HG03575 (cell line): Measurements from ENCODE around the gene WTAP.
"Not testable (repeated sequence)": the region's sequence is repeated elsewhere in the genome, so short reads cannot be mapped to it uniquely, and the experiment has no call there.

Experiments
- ATAC-seq: cut with Tn5 transposase; IDR thresholded peaks from one replicate; pipeline ENCODE4 v1.9.1; 2021; ENCODE audit not compliant: unreplicated experiment, insufficient number of reproducible peaks, low FRiP score; ENCODE audit errors: extremely low read depth

Gene WTAP

DNA sequence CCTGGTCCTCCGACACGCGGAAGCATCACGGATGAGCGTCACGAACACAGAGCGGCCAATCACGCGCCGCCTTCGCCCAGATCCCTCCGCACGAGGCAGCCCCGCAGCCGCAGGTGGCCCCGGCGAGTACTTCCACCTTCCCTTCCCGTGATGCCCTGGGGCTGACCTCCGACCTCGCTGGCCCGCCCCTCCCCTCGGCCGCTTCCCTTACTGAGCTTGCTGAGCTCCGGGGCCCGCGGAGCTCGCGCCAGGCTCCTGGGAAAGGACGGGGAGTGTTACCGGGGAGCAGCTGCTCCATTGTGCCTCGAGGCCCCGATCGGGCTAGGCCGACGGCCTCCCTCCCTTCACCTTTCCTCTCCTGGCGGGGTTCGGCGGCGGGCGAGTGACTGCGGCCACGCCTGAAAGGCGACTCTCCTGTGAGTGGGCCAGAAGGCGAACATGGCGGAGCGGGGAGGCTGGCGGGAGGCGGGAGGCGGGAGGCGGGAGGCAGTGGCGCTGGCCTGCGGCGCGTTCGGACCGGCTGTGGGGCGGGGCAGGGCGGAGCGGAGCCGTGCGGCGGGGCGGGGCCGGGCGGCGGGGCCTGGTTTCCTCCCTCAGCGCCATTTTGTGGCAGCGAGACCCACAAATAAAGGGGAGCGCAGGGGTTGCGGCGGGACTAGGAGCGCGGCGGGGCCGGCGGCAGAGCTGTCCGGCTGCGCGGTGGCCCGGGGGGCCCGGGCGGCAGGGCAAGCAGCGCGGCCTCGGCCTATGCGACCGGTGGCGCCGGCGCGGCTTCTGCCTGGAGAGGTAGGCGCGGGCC is at the start of gene WTAP:
TSS of gene WTAP (plus strand) at position 589 of the 799 bp plus-strand sequence. CDS start 8,760 bp downstream, outside the sequence.
- ATAC-seq: peak; percentile 54

DNA sequence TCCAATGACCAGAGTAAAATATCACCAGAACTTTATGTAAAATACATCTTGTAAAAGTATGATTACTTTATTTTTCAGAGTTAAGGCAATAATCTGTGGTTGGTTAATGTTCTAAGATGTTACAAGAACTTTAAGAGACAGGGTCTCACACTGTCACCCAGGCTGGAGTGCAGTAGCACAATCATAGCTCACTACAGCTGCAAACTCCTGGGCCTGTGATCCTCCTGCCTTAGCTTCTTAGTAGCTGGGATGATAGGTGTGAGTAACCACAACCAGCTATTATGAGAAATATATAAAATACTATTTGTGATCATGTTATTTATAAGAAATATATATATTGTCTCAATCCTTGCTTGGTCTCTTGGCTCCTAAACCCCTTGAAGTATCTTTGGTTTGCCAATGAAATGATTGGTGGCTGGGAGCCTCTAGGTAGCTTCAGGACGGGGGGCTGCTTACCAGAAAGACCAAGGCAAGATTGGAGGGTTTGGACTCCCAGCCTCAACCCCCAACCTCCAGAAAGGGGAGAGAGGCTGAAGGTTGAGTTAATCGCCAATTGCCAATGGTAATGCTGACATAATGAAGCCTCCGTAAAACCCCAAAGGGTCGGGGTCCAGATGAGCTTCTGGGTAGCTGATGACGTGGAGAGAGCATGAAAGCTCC is 49.7 kb upstream of the WTAP start:
- ATAC-seq: no peak

DNA sequence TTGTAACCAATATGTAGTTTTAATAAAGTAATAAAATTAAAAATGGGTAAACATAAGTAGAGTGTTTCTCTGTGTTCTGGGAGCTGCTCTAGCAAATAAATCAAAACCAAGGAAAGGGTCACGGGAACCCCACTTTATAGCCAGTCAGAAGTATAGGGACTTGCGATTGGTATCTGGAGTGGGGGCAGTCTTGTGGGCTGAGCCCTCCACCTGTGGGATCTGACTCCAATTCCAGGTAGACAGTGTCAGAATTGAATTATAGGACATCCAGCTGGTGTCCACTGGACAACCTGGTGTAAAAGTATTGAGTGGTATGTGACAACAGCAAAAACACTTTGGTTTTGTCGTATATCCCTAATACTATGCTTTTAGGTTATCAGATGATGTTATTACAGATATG is 48.7 kb upstream of the WTAP start:
- ATAC-seq: no peak

DNA sequence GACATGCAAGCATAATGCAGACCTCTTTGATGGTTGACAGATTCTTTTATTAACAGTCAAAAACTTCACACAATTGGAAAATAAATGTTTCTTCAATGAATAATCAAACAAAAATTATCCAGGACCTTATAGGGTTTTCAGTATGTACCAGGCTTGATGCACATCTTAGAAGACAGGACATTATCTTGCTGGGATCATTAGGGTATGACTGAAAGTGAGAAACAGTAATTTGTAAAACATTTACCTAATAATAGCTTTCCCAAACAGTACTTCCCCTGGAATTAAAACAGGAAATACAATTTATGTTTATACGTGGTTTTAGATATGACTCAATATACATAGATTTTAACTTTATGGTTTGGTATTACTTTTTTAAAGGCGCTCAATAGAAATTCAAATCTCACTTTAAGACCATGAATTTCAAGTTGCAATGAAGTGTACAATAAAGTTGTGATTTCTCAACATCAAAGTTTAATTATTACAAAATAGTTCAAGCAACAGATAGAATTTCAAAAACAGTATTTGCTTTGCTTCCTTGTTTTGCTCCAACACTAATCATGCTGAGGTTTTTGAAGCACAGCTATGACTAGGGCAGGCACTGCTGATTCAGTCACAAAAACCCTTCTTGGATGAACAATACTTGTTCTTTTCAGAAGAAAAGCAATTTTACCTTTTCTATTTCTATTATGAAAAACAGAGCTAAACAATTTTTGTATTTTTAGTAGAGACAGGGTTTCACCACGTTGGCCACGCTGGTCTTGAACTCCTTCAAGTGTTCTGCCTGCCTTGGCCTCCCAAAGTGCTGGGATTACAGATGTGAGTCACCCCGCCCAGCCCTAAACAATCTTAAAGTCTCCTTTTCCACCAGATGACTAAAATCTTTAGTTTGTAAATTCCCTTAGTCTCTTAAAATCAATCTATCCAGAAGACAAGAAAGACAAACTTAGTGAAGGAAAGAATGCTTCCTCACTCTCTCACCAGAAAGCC is 47.9 kb upstream of the WTAP start:
- ATAC-seq: no peak

DNA sequence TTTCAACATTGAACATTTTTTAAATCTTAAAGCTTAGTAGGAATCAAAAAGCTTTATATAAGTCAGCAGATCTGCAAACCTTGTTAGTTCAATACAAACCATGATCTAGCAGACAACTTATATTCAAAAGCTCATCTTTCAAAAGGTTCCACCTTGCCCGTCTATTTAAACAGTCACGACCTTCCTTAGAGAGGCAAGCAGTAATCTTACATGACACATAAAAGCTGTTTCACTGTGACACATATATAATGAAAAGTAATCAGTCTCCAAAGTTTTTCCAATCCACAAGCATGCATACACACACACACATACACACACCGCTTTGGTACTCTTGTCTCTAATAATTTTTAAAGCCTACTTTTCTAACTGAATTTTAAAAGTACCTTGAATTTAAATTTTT is 47.2 kb upstream of the WTAP start:
- no peak for ATAC-seq

DNA sequence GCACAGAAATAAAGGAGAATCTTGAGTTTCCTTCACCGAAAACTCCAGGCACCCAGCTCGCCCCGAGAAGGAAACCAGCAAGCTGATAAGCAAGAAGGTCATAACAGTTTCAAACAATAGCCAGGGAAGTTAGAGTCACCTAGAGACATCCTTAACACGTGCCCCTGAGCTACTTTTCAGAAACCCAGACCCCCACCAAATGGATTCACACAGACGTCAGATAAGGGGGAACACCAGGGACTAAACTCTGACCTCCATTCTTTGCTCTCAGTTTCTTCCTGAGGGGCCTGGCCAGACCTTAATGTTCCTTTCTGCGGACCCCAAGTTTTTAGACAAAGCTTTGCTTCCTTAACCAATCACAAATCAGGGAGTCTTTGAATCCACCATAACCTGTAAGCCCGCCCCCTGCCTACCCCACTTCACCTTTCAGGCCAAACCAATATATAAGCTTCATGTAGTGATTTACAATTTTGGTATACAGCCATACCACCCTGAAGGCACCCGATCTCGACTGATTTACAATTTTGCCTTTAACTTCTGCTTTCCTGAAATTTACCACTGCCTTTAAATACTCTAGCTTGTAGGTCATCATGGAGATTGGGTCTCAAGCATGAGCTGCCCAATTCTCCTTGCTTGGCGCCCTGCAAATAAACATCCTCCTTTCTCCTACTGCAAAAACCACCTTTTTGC is 46.0 kb upstream of the WTAP start:
- ATAC-seq: no peak

DNA sequence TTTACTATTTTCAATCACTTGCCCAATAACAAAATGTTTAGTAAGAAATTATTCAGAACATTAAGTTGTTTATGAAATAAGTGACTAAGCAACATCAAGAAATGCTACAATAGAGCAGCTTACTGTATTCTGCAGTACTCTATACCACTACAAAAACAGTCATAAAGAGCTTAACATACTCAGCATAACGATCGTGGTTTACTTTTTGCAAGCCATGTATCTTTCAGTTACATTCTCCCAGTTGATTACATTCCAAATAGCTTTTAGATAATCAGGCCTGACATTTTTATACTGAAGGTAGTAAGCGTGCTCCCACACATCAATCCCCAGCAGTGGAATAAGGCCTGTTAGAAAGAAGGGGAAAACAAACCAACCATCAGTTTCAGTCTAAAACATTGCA is 45.0 kb upstream of the WTAP start:
- no peak for ATAC-seq

DNA sequence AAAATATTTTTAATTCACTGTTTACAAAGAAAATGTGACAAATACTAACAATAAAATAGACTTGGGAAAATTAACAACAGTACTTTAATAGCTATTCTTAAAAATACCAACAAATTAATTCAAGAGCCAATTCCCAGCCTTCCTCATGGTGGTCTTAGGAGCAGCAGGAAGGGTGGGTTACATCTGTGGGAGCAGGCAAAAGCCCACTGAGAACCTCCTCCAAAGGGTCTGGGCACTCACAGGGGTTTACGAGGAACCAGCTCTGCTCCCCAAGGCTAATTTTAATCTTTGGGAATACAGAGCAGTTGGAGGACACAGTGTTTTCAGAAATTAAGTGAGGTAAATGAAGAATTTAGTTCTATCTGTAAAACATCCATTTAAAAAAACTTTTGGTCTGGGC is 44.5 kb upstream of the WTAP start:
- no peak for ATAC-seq

DNA sequence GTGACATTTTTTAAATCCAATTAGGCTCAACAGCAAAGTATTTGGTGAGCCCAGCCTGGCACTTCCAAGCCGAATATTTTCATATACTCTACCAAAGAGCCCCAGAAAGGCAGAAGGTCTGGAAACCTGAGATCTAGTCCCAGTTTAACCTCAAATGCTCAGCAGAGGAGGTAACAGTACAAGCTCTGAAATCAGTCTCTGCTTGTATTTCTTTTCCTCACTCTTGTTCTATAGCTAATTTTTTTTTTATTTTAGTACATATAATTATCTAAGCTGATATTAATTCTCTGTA is 43.3 kb upstream of the WTAP start:
- ATAC-seq: no peak

DNA sequence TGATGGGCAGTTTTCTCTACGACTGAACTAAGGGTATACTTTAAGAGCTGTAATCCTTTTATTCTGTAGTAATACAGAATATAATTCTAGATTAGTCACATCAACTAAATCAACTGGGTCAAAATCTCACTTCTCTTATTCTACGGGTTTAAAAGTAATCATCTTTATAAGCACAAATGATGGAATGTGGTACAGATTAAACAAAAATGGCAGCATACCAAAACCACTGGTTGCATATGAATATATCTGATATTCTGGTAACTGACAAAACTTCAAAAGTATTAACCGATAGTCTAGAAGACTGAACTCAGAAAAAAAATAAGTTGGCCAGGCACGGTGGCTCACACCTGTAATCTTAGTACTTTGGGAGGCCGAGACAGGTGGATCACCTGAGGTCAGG is 41.3 kb upstream of the WTAP start:
- ATAC-seq: no peak

DNA sequence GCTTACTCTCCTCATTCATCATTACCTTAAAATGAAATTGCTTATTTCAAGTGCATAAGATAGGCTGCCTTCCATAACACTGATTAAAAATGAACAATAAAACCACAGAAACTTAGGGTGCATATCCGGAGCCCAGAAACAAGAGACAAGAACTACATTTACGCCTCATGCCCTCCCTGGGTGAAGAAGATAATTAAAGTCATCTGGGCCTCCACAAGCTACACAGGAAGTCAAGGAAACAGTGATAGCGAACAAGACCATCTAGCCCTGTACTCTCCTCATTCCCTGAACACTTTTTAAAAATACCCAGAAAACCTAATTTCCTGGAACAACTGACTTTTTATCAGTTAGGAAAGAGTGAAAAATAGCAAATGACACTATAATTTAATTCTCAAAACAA is 40.6 kb upstream of the WTAP start:
- ATAC-seq: no peak

DNA sequence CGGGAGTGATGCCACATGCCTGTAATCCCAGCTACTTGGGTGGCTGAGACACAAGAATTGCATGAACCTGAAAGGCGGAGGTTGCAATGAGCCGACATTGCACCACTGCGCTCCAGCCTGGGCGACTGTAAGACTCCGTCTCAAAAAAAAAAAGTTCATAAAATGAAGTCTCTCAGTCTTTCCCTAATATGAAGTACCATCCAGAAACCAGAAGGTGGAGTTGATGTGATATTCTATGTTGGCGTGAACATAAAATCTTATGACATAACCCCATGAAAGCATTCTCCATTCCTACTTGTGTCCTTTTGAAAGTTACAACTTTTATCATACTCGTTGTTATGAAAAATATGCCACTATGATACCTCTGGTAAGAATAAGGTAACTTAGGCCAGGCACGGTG is 40.0 kb upstream of the WTAP start:
- no peak for ATAC-seq

DNA sequence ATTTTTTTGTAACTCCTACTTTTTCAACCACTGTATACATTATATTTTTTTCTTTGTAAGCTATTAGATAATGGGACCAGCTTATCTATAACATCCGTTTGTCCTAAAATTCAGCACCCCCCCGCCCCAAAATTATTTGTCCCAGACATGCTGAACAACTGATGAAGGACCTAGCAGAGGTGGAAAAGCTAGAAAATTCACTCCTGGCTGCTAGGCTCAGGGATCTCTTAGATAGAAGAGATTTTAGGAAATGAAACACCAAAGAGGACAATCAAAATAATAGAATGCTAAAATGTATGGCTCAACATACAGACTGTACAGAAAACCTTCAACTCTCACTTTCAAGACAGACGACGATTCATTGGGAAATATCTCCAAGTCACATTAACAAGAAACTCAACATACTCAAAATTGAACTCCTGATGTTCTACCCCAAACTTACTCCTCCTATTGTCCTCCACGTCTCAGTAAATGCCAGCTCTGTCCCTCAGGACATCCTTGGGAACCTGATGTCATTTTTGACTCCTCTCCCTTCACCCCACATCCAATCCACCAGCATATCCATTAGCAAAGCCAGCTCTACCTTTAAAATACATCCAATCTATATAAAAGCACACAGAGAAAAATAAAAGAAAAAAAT is 38.9 kb upstream of the WTAP start:
- ATAC-seq: no peak

DNA sequence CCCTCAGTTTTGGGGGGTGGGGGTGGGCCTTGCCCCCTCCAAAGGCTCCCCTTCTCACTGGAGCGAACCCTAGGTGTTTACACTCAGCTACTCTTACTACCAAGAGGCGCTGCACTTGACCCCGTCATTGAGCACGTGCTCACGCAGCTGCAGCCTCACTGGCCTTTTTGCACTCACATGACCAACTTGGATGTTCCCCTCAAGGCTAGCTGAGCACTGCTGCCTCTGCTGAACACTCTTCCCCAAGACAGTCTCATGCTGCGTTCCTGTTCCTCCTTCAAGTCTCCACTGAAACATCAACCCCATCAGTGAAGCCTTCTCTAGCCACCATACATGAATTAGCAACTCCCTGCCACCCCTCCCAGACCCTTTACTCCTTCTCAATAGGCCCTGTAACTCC is 38.3 kb upstream of the WTAP start:
- ATAC-seq: no peak

DNA sequence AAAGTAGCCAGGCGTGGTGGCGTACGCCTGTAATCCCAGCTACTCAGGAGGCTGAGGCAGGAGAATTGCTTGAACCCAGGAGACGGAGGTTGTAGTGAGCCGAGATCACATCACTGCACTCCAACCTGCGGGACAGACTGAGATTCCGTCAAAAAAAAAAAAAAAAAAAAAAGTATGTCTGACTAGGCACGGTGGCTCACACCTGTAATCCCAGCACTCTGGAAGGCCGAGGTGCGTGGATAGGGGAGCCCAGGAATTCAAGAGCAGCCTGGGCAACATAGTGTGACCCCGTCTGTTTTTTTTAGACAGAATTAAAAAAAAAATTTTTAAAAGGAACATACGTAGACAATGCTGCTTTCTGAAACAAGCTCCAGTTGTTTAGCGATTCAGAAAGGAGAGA is 37.2 kb upstream of the WTAP start:
- ATAC-seq: not testable (repeated sequence)

DNA sequence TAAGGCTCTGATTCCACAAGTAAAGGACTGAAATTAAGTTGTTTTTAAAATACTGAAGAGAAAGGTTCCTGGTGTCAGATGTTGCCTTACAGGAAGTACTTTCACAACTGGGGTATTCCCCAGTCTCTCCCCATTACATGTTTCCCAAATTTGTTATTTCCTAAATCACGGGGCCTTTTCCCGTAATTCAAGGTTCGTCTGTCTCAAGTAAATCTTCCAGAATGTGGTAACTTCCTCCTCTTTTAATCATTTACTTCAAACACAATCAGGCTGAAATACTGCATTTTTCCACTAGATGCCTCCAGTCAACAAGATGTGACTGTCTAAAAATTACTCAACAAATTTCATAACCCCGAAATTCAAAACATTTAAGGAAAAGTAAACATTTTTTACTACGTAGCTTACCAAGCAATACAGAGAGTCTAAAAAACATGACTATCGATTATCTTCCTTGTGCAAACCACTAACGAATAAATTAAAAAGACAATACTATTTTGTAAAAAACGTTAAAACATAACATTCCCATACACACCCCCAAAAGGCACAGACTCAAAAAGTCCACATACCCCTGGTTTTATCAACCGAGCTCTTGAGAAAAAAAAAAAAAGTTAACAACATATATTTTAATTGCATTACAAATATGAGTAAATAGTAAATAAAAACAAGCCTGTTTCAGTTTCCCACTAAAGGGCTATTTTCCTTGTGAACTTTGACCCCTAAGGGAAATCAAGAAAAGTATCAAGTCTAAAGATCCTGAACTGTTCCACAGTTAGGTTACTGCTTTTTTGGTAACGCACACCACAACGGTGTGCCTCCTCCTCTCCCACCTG is 36.0 kb upstream of the WTAP start:
- no peak for ATAC-seq

DNA sequence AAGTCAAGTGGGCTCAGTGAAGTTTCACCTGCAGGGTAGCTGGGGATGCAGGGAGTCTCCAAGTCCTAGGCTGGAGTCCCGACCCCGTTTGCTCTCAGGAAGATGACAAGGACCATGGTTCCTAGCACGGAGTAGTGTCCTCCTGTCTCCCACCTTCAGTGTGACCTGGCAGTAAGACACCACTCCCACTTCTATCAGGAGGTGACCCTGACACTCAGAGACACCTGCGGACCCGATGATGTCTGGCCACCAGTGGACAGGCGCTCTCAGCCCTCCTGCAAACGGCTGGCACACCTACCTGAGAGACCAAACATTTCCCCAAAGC is 35.4 kb upstream of the WTAP start:
- no peak for ATAC-seq
